H1 (cell line): ENCODE measurements around the gene CCT6A. TPM values are rescaled to one million over a fixed set of nuclear protein-coding genes. Genes with fewer than 3 reads are reported as not detected.
"Not testable (repeated sequence)": the region's sequence is repeated elsewhere in the genome, so short reads cannot be mapped to it uniquely, and the experiment has no call there.

Experiments used
- CTCF ChIA-PET: fragments of 300-600 bp; sonication (Branson Sonifier 250); formaldehyde crosslinking; loops from one replicate; lab custom pipeline; 2021; ENCODE audit not compliant: partially characterized antibody; lab: Charles Lee
- POLR2A ChIA-PET: fragments of 300-600 bp; sonication (Branson Sonifier 250); formaldehyde crosslinking; loops from one replicate; lab custom pipeline; 2021; ENCODE audit warnings: inconsistent platforms; ENCODE audit not compliant: partially characterized antibody; lab: Charles Lee
- DNase-seq, 2 experiments: peaks; one replicate each; pipeline versions ENCODE4 v3.0.0 to v3.0.0-alpha.2; 2010 to 2022; ENCODE audit warnings: low spot score in 2 of 2, low read depth in 1 of 2, mixed read lengths in 1 of 2
- FAIRE-seq: peaks from 2 replicates; lab custom pipeline; 2011; peaks lifted over from hg19 to GRCh38; lab: Jason Lieb, UNC
- H2AFZ ChIP-seq: 2 replicates; pipeline ENCODE4 v1.8.1; 2012; ENCODE audit warnings: low read length, inconsistent platforms
- H2AK5ac ChIP-seq: 2 replicates; pipeline ENCODE4 v1.6.1; 2013; ENCODE audit warnings: low read depth, low read length
- H2BK120ac ChIP-seq: replicated peaks from 2 replicates; pipeline ENCODE3; 2013; ENCODE audit warnings: low read depth, low read length, inconsistent platforms
- H2BK12ac ChIP-seq: 2 replicates; pipeline ENCODE4 v1.6.1; 2013; ENCODE audit warnings: low read depth, low read length
- H2BK15ac ChIP-seq: 2 replicates; pipeline ENCODE4 v1.6.1; 2013; ENCODE audit warnings: low read length
- H2BK20ac ChIP-seq: 2 replicates; pipeline ENCODE4 v1.6.1; 2013; ENCODE audit warnings: low read length
- H2BK5ac ChIP-seq: 2 replicates; pipeline ENCODE4 v1.6.1; 2013; ENCODE audit warnings: low read depth, low read length
- H3K14ac ChIP-seq: 2 replicates; pipeline ENCODE4 v1.6.1; 2013; ENCODE audit warnings: inconsistent platforms; ENCODE audit not compliant: insufficient read length
- H3K18ac ChIP-seq: 2 replicates; pipeline ENCODE4 v1.6.1; 2013; ENCODE audit warnings: low read length; ENCODE audit errors: extremely low read depth
- H3K23ac ChIP-seq: 2 replicates; pipeline ENCODE4 v1.6.1; 2013; ENCODE audit warnings: inconsistent platforms; ENCODE audit not compliant: insufficient read length
- H3K23me2 ChIP-seq: 2 replicates; pipeline ENCODE4 v1.6.1; 2013; ENCODE audit warnings: low read depth, low read length
- H3K27ac ChIP-seq: 2 replicates; pipeline ENCODE4 v1.6.1; 2011; ENCODE audit warnings: low read depth, low read length, inconsistent platforms
- H3K27me3 ChIP-seq, 4 experiments: replicated peaks in 1 of 4; 1 replicate in 1 of 4; 2 replicates in 3 of 4; pipeline versions ENCODE4 v1.6.1 to v1.8.1; 2011 to 2013; ENCODE audit warnings: low read length in 3 of 4, mild to moderate bottlenecking in 3 of 4, inconsistent platforms in 2 of 4, mixed read lengths in 2 of 4, moderate library complexity in 1 of 4; ENCODE audit not compliant: control insufficient read depth in 3 of 4, insufficient read depth in 3 of 4; ENCODE audit errors: extremely low read depth in 1 of 4
- H3K36me3 ChIP-seq, 4 experiments: 2 replicates each; pipeline versions ENCODE4 v1.6.1 to v1.8.1; 2011 to 2013; ENCODE audit warnings: mild to moderate bottlenecking in 4 of 4, low read length in 3 of 4, moderate library complexity in 2 of 4, control low read depth in 1 of 4, inconsistent platforms in 1 of 4; ENCODE audit not compliant: insufficient read depth in 4 of 4, control insufficient read depth in 2 of 4
- H3K4ac ChIP-seq: replicated peaks from 2 replicates; pipeline ENCODE3; 2013; ENCODE audit warnings: low read length, low read depth, mixed read lengths, inconsistent platforms; ENCODE audit not compliant: insufficient read length
- H3K4me1 ChIP-seq, 4 experiments: replicated peaks in 1 of 4; 1 replicate in 1 of 4; 2 replicates in 3 of 4; pipeline versions ENCODE4 v1.6.1 to v1.8.1; 2011 to 2013; ENCODE audit warnings: low read length in 3 of 4, inconsistent platforms in 2 of 4, mixed read lengths in 1 of 4; ENCODE audit not compliant: insufficient read depth in 4 of 4, control insufficient read depth in 3 of 4
- H3K4me2 ChIP-seq, 2 experiments: 2 replicates each; pipeline versions ENCODE4 v1.6.1 to v1.8.1; 2011 to 2013; ENCODE audit warnings: low read depth in 2 of 2, low read length in 2 of 2, control low read depth in 1 of 2, inconsistent platforms in 1 of 2, mild to moderate bottlenecking in 1 of 2; ENCODE audit not compliant: insufficient read depth in 1 of 2
- H3K4me3 ChIP-seq, 4 experiments: fragments of 200-600, 300-600 bp in 1 of 4; sonication (generic), shearing (Covaris generic), sonication (Bioruptor Twin) in 1 of 4; 2 replicates each; pipeline versions ENCODE4 v1.5.1 to v1.8.1; 2011 to 2016; ENCODE audit warnings: low read length in 4 of 4, low read depth in 3 of 4, control low read depth in 2 of 4, inconsistent platforms in 2 of 4, mild to moderate bottlenecking in 2 of 4, mixed read lengths in 1 of 4, moderate library complexity in 1 of 4; ENCODE audit not compliant: insufficient read depth in 2 of 4; ENCODE audit errors: extremely low read depth in 1 of 4
- H3K56ac ChIP-seq: replicated peaks from 2 replicates; pipeline ENCODE3; 2013; ENCODE audit warnings: low read depth, mild to moderate bottlenecking, mixed read lengths, low read length, inconsistent platforms; ENCODE audit not compliant: insufficient read length
- H3K79me1 ChIP-seq: 2 replicates; pipeline ENCODE4 v1.6.1; 2013; ENCODE audit warnings: low read depth, low read length, control low read depth
- H3K79me2 ChIP-seq, 2 experiments: 2 replicates each; pipeline versions ENCODE4 v1.6.1 to v1.8.1; 2012 to 2013; ENCODE audit warnings: low read length in 2 of 2, mild to moderate bottlenecking in 2 of 2, inconsistent platforms in 1 of 2; ENCODE audit not compliant: insufficient read depth in 2 of 2, control insufficient read depth in 1 of 2
- H3K9ac ChIP-seq, 4 experiments: replicated peaks in 1 of 4; 1 replicate in 1 of 4; 2 replicates in 3 of 4; pipeline versions ENCODE4 v1.6.1 to v1.8.1; 2011 to 2013; ENCODE audit warnings: low read depth in 3 of 4, low read length in 3 of 4, control low read depth in 2 of 4, mild to moderate bottlenecking in 2 of 4, moderate library complexity in 2 of 4, inconsistent platforms in 1 of 4; ENCODE audit errors: extremely low read depth in 1 of 4
- H3K9me3 ChIP-seq, 2 experiments: 2 replicates each; pipeline versions ENCODE4 v1.6.1 to v1.8.1; 2012 to 2013; ENCODE audit warnings: mild to moderate bottlenecking in 2 of 2, moderate library complexity in 2 of 2, control low read depth in 1 of 2, inconsistent platforms in 1 of 2, low read depth in 1 of 2, low read length in 1 of 2, mixed read lengths in 1 of 2; ENCODE audit not compliant: insufficient read depth in 2 of 2
- H4K20me1 ChIP-seq, 2 experiments: replicated peaks in 1 of 2; 2 replicates each; pipeline versions ENCODE3 to v1.8.1; 2011 to 2013; ENCODE audit warnings: inconsistent platforms in 2 of 2, low read length in 2 of 2, mild to moderate bottlenecking in 1 of 2; ENCODE audit not compliant: insufficient read depth in 2 of 2, control insufficient read depth in 1 of 2
- H4K5ac ChIP-seq: 2 replicates; pipeline ENCODE4 v1.6.1; 2013; ENCODE audit warnings: low read length, low read depth, mixed read lengths, inconsistent platforms; ENCODE audit not compliant: insufficient read length
- H4K8ac ChIP-seq: 2 replicates; pipeline ENCODE4 v1.8.0; 2013; ENCODE audit warnings: mild to moderate bottlenecking, moderate library complexity, low read length, inconsistent platforms; ENCODE audit not compliant: insufficient read depth; ENCODE audit errors: extremely low read depth
- H4K91ac ChIP-seq: replicated peaks from 2 replicates; pipeline ENCODE3; 2013; ENCODE audit warnings: low read length, mixed read lengths, inconsistent platforms; ENCODE audit not compliant: insufficient read length
- WGBS, 2 experiments: shearing (Covaris generic) in 1 of 2; methylation state at CpG; one replicate each; pipeline versions ENCODE4 v1.1.6 to v1.1.7; 2013 to 2015; ENCODE audit warnings: low lambda C conversion rate in 2 of 2, mixed read lengths in 2 of 2, inconsistent platforms in 1 of 2, low coverage in 1 of 2, missing lambda C conversion rate in 1 of 2; ENCODE audit not compliant: insufficient replicate concordance in 2 of 2, insufficient coverage in 1 of 2, insufficient read length in 1 of 2; ENCODE audit errors: extremely low coverage in 1 of 2, missing lambda C conversion rate in 1 of 2; 5-methylcytosine and 5-hydroxymethylcytosine counted together
- polyA plus RNA-seq, 7 experiments: library from polyadenylated mRNA; depleted of rRNA in 3 of 7; stranded (reverse) in 5 of 7; unstranded in 2 of 7; fragments of >200 nt in 5 of 7; fragments of 200-250 nt in 2 of 7; gene quantifications; 1 replicate in 5 of 7; 2 replicates in 1 of 7; 4 replicates in 1 of 7; pipeline versions ENCODE4 v1.2.1 to v1.2.3, GENCODE V29; 2011 to 2013; ENCODE audit warnings: missing spikeins in 2 of 7, mixed read lengths in 2 of 7
- total RNA-seq: library from RNA; stranded (reverse); fragmentation: NEBNext Ultra II Directional; extraction: Animal tissue kit (Norgen Biotek cat#: 25700); gene quantifications from 2 replicates; pipeline ENCODE4 v1.2.1, GENCODE V29; 2021

CCT6A gene
- total and polyA plus RNA-seq, 2 of the 8 experiments (the other 6 are each of a cell fraction or from before 2014, with no cell fraction given), result 201 to 272 TPM

DNA sequence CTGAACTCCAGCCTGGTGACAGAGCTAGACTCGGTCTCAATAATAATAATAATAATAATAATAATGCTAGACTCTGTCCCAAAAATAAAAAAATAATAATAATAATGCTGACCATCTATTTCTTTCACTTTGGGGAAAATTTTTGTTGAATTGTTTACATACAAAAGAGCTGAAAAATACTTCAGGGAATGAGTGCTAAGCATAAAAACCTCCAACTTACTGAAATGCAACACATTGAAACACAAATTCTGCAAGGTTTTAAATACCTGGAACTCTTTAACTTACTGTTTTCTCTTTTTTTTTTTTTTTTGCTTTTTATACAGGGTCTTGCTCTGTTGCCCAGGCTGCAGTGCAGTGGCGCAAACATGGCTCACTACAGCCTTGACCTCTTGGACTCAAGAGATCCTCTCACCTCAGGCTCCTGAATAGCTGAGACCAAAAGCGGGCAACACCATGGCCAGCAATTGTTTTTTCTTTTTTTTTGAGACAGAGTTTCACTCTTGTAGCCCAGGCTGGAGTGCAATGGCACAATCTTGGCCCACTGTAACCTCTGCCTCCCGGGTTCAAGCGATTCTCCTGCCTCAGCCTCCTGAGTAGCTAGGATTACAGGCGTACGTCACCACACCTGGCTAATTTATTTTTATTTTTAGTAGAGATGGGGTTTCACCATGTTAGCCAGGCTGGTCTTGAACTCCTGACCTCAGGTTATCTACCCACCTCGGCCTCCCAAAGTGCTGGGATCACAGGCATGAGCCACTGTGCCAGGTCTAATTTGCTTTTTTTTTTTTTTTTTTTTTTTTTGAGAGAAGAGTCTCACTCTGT lies 46.8 kb downstream of the CCT6A start:
- H2AK5ac ChIP-seq, DNase-seq, H3K27me3 ChIP-seq, H4K91ac ChIP-seq, H3K9ac ChIP-seq, H4K5ac ChIP-seq, H3K23ac ChIP-seq, H3K4ac ChIP-seq, H3K9me3 ChIP-seq, H2BK15ac ChIP-seq, H3K4me2 ChIP-seq, H3K23me2 ChIP-seq, H2AFZ ChIP-seq, H3K18ac ChIP-seq, H3K4me3 ChIP-seq, H4K8ac ChIP-seq, H2BK120ac ChIP-seq, H3K56ac ChIP-seq, H3K4me1 ChIP-seq, H4K20me1 ChIP-seq, H2BK5ac ChIP-seq, H3K14ac ChIP-seq, H2BK20ac ChIP-seq, H2BK12ac ChIP-seq, FAIRE-seq, H3K79me2 ChIP-seq, H3K79me1 ChIP-seq, H3K27ac ChIP-seq: not testable (repeated sequence)
- 82% methylated on average over 8 of the region's 8 CpGs; no CpG with 5 or more reads in 1 of the 2 experiments for WGBS, 2 experiments
- ChIA-PET CTCF (interaction anchor here (0.6 kb wide), 3 partner anchors 10 to 583 kb away, joined by 3 to 4 read pairs (median 3); no protein-coding TSS in a partner anchor), POLR2A (interaction anchor here (1.4 kb wide), 1 partner anchor 9 kb away, joined by 4 read pairs; no protein-coding TSS in a partner anchor)
- H3K36me3 ChIP-seq, result peaks cover 0 to 24% (median 9%) of the 10 kb centered on the region in 4 experiments; a peak in 5 of 8 replicates
